Left renal cortex interstitium (tissue), 4 donors: Measurements from ENCODE around the gene ACTN2. TPM values are rescaled to one million over a fixed set of nuclear protein-coding genes. Genes with fewer than 3 reads are reported as not detected.
A peak's percentile ranks its signal among the peaks of the same experiment; 100 is the strongest.

ENCODE experiments used
- DNase-seq, 4 donors: peaks; one replicate each; pipeline ENCODE4 v3.0.0-alpha.2; 2013; ENCODE audit warnings: low read depth in 4 of 4, low spot score in 2 of 4, missing footprints in 1 of 4
- polyA plus RNA-seq, 4 donors: library from polyadenylated mRNA; unstranded; fragments of 120-200 nt; gene quantifications; one replicate each; pipeline ENCODE4 v1.2.1, GENCODE V29; 2013; ENCODE audit not compliant: insufficient read length in 4 of 4

Gene ACTN2
- polyA plus RNA-seq, 4 donors = 0.33 to 1.4 (median 0.58) TPM

GRCh38 chr1:236734141-236734765 is 48.0 kb downstream of the ACTN2 start:
- no peak for DNase-seq

DNA sequence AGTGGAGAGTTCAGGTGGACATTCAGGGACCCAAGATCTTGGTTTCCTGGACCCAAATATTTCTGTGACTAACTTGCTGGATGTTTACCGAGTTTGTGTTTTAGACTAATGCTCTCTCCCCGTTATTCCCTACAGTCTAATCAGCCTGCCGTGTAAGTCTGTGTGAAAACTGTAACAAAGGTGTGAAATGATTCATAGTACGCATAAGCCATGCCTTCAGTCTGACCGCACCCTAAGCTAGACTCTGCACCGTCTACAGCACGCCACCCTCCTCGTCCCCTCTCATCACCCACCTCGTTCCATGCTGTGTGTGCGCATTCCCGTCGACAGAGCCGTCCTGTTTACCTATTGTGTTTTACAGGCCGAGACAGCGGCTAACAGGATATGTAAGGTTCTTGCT is 50.5 kb downstream of the ACTN2 start:
- DNase-seq = no peak

DNA sequence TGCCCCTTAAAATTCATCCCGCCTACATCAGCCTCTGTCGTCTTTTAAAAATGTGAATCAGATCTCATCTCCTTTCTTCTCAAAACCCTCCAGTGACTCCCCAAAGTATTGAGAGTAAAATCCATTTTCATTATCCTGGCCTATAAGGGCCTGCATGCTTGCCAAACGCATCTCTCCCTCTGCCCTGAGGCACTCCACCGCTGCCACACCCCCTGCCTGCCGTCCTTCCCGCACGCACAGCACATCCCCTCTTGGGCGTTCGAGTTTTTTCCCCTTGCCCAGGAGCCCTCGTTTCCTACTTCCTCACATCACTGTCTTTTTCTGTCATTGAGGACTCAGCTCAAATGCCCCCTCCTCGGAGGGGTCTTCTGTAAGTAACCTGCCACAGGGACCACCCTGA is 55.5 kb downstream of the ACTN2 start:
- no peak for DNase-seq

DNA sequence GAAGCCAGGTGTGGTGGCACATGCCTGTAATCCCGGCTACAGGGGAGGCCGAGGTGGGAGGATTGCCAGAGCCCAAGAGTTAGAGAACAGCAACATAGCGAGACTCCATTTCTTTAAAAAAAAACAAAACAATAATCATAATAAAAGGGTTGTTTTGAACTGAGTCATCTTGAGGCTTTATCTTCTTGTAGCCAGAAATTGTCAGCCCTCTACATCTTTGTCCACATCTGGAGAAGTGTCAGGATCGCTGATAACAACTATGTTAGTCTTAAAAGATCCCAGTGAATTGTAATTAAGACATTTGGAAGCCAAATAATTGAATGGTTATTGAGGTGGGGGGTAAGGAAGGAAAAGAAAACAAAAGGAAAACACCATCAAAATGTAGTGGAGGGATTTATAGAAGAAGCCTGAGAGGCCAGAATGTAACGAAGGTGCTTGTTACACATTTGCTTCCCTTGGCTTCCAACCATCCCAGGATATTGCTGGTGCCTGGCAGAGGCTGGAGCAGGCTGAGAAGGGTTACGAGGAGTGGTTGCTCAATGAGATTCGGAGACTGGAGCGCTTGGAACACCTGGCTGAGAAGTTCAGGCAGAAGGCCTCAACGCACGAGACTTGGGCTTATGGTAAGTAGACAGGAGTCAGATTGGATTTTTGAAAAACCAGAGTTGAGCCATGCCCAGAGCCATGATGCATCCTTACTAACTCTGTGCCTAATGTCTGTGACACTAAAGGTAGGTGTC is 56.3 kb downstream of the ACTN2 start:
- no peak for DNase-seq

- no peak for DNase-seq
Observed at GRCh38 chr1:236744533-236744932, 58.2 kb downstream of the ACTN2 start.

DNA sequence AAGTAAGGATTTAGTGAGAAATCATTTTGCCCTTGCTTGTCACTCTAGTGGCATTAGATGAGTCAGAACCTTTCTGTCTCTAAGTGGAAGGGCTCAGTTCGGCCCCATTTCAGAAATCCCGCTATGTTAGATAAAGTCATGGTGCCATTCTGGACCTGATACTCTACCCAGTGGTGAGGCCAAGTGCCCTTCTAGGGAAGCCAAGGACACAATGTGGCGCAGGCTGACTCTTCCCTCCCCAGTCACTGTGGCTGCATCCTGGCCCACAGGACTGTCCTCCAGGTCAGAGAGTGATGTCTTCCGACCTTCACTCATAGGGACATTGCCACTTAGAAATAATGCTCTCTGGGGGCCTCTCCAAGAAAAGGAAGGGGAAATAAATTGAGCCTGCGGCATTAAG is 60.5 kb downstream of the ACTN2 start:
- no peak for DNase-seq

- DNase-seq = no peak
Observed at GRCh38 chr1:236747311-236747985, 61.1 kb downstream of the ACTN2 start.

DNA sequence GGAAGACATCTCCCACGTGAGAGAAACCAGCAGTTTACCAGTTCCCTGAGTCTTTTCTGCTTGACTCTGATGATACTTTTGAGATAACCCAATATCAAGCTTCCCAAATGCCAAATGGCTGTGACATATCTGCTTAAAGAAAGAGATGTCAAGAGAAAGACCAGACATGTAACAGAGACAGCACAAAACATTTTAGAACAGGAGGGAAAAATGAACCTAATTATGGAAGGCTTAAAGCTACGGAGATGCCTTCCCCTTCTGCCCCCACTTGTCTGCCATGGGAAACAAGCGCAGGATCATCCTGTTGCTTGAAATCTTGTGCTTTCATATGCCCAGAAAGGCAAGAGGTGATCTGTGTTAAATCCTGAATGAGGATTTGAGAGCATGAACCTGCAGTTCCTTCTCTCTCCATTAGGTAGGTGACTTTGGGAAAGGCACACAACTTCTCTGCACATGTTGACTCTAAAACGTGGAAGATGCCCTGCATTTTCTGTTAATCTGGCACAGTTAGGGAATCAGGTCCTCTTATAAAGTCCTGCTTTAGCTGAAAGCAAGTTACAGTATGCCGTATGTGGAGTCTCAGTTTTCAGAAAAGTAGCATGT is 62.1 kb downstream of the ACTN2 start:
- DNase-seq = no peak

DNA sequence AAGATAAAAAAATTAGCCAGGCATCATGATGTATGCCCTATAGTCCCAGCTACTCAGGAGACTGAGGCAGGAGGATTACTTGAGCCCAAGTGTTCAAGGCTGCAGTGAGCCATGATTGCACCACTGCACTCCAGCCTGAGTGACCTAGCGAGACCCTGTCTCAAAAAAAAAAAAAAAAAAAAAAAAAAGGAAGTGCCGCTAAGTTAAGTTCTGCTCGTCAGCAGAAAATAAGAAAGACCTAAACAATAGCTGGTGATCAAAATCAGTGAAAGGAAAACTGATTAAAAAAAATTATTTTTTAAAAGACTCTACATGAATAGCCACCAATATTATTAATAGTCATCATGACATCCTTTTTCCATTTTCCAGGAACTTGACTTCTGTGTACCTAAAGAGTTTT is 64.6 kb downstream of the ACTN2 start:
- DNase-seq = no peak

- no peak for DNase-seq
Observed at GRCh38 chr1:236751385-236751784, 65.1 kb downstream of the ACTN2 start.

DNA sequence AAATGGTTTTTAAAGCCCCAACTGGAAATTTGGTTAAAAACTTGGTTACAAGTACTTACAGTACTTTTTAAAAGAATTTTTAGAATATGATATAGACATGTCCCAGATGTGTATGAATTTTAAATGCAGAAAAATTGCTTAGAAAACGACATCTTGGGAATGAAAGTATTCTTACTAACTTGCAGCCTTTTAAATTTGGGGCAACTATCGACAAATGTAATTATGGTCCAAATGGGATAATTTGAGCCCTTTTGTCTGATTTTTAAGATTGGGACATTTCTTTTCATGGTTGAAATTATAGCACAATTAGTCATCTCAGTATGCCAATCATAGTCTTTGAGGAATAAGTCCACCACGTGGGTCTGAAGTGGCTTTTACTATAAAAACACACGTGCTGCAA is 65.6 kb downstream of the ACTN2 start:
- no peak for DNase-seq

- DNase-seq = no peak
Observed at GRCh38 chr1:236753516-236753915, 67.2 kb downstream of the ACTN2 start.

DNA sequence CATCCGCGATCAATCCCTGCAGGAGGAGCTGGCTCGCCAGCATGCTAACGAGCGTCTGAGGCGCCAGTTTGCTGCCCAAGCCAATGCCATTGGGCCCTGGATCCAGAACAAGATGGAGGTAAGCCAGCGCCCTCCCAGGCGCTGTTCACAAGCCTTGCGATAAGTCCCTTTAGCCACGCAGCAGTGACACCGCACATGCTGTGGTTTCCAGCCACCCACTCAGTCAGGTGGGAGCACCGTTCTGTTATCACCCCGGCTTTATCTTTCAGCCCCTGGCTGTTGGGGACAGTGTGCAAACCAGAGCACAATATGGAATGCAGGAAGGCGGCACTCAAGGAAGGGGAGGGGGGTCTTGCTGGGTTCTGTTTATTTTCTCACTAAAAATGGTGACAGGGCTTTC is 67.7 kb downstream of the ACTN2 start:
- DNase-seq = no peak

- no peak for DNase-seq
Observed at GRCh38 chr1:236754525-236755210, 68.4 kb downstream of the ACTN2 start.

DNA sequence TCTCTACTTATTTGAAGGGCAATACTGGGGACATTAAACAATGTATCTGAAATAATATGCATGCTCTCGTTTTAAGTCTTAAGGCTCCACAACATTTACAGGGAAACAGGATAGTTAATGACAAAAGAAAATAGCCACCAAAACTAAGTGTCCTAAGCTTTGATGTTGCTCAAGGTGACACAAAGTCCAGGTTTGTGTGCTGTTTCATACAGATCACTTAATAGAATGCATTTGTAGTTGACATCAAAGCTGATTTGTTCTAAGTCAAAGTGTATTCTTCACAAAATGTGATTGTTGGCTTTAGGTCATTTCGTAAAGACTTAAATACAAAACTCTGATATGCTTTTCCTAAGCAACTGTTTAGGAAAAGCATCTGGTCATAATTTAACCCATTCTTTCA is 71.3 kb downstream of the ACTN2 start:
- DNase-seq = no peak

DNA sequence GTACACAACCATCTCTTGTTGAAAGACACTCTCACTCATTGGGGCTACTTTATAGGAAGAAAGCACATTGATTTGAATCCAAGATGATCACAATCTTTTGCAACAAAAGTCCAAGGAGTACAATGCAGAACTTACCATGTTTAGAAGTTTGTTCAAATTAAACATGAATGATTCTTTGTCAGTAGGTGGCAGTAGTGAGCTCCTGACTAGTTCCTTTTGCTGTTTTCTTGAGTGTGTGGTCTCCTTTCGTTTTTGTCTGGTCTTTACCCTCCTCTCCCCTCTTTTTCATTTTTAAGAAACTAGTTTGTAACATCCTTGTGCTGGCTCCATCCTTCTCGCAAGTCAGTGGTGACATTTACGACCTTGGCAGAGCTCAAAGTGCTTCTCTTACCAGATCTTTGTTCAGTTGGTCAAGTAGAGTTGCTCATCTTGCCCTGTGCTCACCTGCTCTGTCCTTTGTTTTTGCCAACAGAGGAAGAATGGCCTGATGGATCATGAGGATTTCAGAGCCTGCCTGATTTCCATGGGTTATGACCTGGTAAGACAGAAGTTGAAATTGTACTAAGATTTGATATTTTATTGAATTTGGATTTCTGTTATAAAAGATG is 73.1 kb downstream of the ACTN2 start:
- no peak for DNase-seq

DNA sequence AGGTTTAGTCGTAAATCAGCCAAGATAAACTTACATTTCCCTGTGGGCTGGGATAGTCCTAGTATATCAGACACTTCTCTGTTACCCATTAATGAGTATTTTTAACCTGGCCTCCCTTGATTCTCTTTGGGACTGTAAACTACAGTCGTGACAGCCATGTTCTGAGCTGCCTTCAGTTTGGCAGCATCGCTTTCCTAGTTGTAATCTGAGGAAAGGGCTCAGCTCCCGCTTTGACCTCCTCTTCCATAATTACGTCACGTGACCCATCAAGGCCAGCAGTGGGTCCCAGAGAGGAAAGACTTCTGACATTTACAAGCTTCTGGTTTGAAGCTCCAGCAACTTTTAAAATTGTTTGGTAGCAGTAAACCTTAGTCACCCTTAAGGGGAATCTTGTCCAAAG is 74.2 kb downstream of the ACTN2 start:
- DNase-seq = peak in 1 of 4 donors; percentile 39

DNA sequence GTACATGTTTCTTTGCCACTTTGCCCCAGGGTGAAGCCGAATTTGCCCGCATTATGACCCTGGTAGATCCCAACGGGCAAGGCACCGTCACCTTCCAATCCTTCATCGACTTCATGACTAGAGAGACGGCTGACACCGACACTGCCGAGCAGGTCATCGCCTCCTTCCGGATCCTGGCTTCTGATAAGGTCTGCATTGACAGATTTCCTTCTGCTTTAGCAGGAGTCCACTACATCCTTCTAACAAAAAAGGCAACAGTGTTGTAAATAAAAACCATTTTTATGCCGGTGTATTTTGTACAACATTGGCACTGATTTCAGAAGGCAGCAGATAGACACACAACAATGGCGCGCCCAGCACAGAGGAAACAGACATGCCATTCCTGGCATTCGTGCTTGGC is 74.7 kb downstream of the ACTN2 start:
- no peak for DNase-seq

DNA sequence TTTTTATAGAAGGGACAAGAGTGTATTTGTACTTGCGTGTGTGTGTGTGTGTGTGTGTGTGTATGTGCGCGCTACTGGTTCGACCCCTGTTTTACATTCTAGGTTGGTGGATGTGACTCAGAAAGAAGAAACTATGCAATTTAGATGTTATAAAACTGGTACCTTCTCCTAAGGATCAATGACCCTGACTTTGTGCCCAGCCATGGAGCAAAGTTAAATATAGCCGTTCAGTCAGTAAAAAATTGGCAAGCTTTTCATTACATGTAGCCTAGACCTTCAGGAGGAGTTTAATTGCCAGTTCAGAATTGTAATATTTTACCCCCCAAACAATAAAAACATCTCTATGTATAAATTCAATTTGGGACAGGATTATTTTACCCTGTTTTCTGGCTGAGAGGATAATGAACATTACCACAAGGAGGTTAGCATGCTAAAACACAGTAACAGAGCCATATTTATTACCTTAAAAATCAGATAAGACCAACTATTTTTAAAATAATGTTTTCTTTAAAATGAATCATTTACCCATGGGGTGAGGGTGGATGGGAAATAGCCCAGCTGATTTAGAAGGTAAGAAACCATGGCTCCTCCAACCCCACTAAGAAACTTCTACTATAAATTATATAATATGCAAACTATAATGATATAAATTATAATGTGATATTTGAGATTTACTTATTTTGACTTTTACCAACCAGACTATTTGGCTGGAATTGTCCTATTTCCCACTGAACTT is 75.3 kb downstream of the ACTN2 start:
- no peak for DNase-seq

- no peak for DNase-seq
Observed at GRCh38 chr1:236762410-236762809, 76.1 kb downstream of the ACTN2 start.
